Kidney epithelial cell (primary cell): ENCODE measurements around the gene RARB. TPM values are rescaled to one million over a fixed set of nuclear protein-coding genes. Genes with fewer than 3 reads are reported as not detected.

ENCODE experiments used
- DNase-seq: peaks from one replicate; pipeline ENCODE4 v3.0.0-alpha.2; 2010; ENCODE audit warnings: low read depth
- H3K27me3 ChIP-seq: 2 replicates; pipeline ENCODE4 v1.6.0; 2011; ENCODE audit warnings: low read length; ENCODE audit not compliant: control insufficient read depth, insufficient read depth
- H3K36me3 ChIP-seq: 2 replicates; pipeline ENCODE4 v1.5.1; 2011; ENCODE audit warnings: low read length; ENCODE audit not compliant: control insufficient read depth, insufficient read depth
- H3K4me3 ChIP-seq: 2 replicates; pipeline ENCODE4 v1.5.1; 2011; ENCODE audit warnings: low read depth, mild to moderate bottlenecking, control low read depth, low read length
- total RNA-seq: library from RNA; depleted of rRNA; stranded (reverse); fragments of >200 nt; gene quantifications from 2 replicates; pipeline ENCODE4 v1.2.3, GENCODE V29; 2015
- TF ChIP-seq, protein P1 (sequence below): IDR thresholded peaks from 2 replicates; pipeline ENCODE4 v1.5.1; 2011; ENCODE audit warnings: mild to moderate bottlenecking, moderate library complexity, low read length, control low read depth, inconsistent platforms; ENCODE audit not compliant: insufficient read depth, poor library complexity, severe bottlenecking

RARB gene
- total RNA-seq, 1 donor from 2014 or later, result 3.6 TPM

DNA sequence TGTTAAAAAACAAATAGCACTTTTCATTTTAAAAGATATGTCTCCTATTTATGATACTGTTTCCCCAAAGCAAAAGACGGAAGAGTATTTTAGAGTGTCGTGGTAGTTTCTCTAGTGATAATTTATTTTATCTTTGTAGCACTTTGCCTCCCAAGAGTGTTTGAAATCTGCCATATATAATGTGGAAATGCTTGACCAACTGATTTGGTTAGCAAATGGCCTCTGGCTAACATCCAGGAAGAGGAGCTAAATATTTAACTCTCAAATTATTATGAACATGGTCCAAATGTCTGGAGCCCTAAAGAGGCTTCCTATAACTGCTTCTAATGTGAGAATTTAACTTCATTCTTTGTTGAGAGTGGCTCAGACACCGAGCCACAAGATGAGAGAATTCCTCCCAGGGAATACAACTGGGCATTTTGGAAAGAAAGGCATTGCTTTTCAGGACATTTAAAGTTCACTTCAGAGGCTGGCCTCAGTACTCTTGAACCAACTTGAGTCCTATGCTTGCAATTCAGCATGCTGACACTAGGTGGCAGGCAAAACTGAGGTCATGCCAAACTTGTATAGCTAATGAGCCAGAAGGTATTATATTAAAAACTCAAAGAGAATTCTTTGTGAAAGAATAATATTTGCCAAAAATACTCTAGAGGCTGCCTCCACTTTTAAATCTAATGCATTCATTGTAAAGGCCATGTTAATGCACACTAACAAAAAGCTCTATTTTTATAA lies 104.5 kb downstream of the RARB start:
- Histone ChIP-seq H3K36me3 (no peaks in the 10 kb centered on the region), H3K27me3 (no peaks in the 10 kb centered on the region), H3K4me3 (no peak overlapping the region)
- DNase-seq, result no peak
- TF ChIP-seq, protein P1, sequence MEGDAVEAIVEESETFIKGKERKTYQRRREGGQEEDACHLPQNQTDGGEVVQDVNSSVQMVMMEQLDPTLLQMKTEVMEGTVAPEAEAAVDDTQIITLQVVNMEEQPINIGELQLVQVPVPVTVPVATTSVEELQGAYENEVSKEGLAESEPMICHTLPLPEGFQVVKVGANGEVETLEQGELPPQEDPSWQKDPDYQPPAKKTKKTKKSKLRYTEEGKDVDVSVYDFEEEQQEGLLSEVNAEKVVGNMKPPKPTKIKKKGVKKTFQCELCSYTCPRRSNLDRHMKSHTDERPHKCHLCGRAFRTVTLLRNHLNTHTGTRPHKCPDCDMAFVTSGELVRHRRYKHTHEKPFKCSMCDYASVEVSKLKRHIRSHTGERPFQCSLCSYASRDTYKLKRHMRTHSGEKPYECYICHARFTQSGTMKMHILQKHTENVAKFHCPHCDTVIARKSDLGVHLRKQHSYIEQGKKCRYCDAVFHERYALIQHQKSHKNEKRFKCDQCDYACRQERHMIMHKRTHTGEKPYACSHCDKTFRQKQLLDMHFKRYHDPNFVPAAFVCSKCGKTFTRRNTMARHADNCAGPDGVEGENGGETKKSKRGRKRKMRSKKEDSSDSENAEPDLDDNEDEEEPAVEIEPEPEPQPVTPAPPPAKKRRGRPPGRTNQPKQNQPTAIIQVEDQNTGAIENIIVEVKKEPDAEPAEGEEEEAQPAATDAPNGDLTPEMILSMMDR, result peak; percentile 57

DNA sequence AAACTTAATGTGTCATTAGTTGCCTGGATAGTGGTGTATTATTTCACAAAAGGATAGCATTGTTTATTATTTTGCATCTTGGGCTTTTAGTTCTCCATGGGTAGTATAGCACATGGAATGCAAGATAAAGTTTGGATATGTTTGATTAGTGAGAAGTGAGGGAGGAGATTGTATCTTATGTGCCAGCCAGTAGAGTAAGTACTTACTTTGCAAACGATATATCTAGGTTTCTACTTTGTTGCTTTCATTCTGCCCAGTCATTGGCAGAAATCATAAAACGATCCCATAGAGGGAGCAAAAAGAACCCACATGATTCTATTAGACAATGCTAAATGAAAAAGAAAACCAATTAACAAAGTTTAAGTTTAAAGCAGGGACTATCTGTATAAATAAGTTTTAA lies 105.3 kb downstream of the RARB start:
- TF ChIP-seq, protein P1, result no peak
- H3K36me3 ChIP-seq, result no peaks in the 10 kb centered on the region
- H3K27me3 ChIP-seq, result no peaks in the 10 kb centered on the region
- no peak overlapping the region for H3K4me3 ChIP-seq
- no peak for DNase-seq

DNA sequence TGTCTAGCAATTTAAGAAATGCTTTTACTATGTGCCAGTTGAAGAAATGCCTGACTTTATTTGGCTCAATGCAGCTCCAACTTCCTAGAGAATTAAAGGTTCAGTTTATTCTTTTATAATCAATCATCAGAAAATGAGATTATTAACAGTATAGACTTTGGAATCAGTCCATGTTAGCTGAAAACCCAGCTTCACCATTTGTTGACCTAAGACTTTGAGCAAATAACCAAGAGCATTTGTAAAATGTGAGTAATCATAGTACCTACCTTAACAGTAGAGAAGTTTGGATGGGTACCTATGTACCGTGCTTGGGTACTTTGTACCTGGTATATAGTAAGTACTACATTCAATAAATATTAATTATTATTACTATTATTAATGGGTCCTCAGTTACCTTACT lies 105.9 kb downstream of the RARB start:
- Histone ChIP-seq H3K27me3 (no peaks in the 10 kb centered on the region), H3K4me3 (no peak overlapping the region), H3K36me3 (no peaks in the 10 kb centered on the region)
- TF ChIP-seq, protein P1, result no peak
- no peak for DNase-seq

DNA sequence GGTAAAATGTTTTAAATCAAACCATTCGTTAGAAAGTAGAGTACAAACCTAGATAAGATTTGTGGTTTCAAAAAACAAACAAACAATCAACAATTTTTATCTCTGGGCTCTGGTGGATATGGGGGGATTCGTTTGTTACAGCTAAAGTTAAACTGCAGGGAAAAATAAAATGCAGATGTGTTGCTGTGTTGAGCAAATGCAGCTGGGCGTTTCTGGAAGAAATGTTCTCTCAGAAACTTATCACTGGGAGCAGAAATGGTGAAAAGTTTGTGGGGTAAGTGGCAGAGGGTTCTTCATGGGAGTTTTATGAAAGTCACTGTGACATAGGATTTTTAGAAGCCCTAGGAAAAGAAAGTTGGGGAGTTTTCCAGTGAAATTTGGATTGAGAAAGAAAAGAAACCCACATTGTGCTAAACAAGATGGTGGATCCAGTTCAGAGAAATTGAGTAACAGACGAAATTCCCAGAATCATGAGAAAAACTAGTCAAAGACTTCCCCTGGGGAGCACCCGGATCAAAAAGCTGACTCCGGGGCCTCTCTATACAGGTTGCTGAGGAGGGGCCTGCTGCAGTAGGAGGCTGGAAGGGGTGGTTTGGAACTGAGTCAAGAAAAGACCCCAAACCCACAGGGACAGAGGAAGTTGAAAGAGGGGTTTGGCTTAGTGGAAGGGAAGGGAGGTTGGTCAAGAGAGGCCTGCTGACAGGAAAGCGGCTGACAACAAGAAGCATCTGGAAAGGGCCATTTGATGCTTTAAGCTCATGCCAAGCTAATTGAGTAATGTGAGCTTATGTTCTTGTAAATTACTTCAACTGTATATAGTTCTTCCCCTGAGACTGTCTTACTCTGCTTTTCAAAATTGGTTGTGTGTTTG lies 108.7 kb downstream of the RARB start:
- H3K27me3 ChIP-seq, result no peaks in the 10 kb centered on the region
- H3K4me3 ChIP-seq, result no peak overlapping the region
- no peaks in the 10 kb centered on the region for H3K36me3 ChIP-seq
- DNase-seq, result no peak
- TF ChIP-seq, protein P1, result no peak

DNA sequence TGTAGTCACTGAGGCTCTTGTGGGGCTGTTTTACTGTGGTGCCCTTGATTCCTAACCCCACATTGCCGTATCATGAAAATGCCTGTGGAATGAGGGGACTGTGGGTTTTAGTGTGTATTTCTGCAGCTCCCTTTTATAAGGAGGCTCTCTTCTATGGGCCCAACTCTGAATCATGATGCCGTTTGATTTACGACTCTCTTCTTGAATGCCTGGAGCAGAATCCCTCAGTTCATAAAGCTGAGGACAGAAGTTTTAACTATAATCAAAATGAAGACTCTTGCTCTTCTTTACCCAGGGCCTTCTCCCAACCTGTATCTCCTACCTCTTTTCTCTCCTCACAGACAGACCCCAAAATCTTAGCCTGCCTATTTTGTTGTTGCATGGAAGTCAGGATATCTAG lies 109.5 kb downstream of the RARB start:
- no peak for DNase-seq
- Histone ChIP-seq H3K4me3 (no peak overlapping the region), H3K27me3 (no peaks in the 10 kb centered on the region), H3K36me3 (no peaks in the 10 kb centered on the region)
- TF ChIP-seq, protein P1, result no peak
